ENCODE measurements around the gene DPY30. TPM values are rescaled to one million over a fixed set of nuclear protein-coding genes. Genes with fewer than 3 reads are reported as not detected.

The DPY30 gene
- total and polyA plus RNA-seq, 2 donors from 2014 or later, result 59.2 to 128 TPM

- H3K27ac ChIP-seq (ENCODE audit: low read depth in 2 of 2, low read length in 2 of 2), result no peak overlapping the region
- no peaks in the 10 kb centered on the region for H3K4me1 ChIP-seq (ENCODE audit: control insufficient read depth in 2 of 3, insufficient read depth in 2 of 3, low read depth in 1 of 3, low read length in 3 of 3)
- DNase-seq (no peak), FAIRE-seq (no peak)
- no peak for TF ChIP-seq CTCF (IDR thresholded peaks at IDR 0.05; ENCODE audit: borderline replicate concordance, extremely low read depth, insufficient read depth)
- H3K36me3 ChIP-seq (ENCODE audit: control insufficient read depth in 2 of 3, insufficient read depth in 3 of 3, low read length in 3 of 3), result no peaks in the 10 kb centered on the region
- intact Hi-C loops (cut with DNase I), result no loop called here
- no peak overlapping the region for H3K4me3 ChIP-seq (ENCODE audit: low read length in 3 of 3)
- no peaks in the 10 kb centered on the region for H3K9me3 ChIP-seq (ENCODE audit: control insufficient read depth in 2 of 3, insufficient read depth in 1 of 3, low read length in 3 of 3)
- no peaks in the 10 kb centered on the region for H3K27me3 ChIP-seq (ENCODE audit: control insufficient read depth, insufficient read depth, low read length)
- no peak overlapping the region for H3K9ac ChIP-seq (ENCODE audit: low read length in 3 of 3)
Measured at GRCh38 chr2:31978436-31978835, 61.2 kb downstream of the DPY30 start.

Other genes with a start within 250 kb of the DPY30 start
- 28.6 TPM for gene MEMO1, start 28.8 kb downstream of the DPY30 start, total RNA-seq
- 22.2 TPM for gene MEMO1, start 28.8 kb downstream of the DPY30 start, polyA plus RNA-seq (ENCODE audit: insufficient read depth, low read depth, low replicate concordance)
- 13.6 TPM for gene SPAST, start 23.8 kb upstream of the DPY30 start, total RNA-seq
- gene SPAST, start 23.8 kb upstream of the DPY30 start, polyA plus RNA-seq (ENCODE audit: insufficient read depth, low read depth, low replicate concordance), result 3.8 TPM
- gene SLC30A6, start 126.1 kb upstream of the DPY30 start, total RNA-seq, result 21.4 TPM
- 7.6 TPM for gene SLC30A6, start 126.1 kb upstream of the DPY30 start, polyA plus RNA-seq (ENCODE audit: insufficient read depth, low read depth, low replicate concordance)
- 2.3 TPM for gene NLRC4, start 225.1 kb upstream of the DPY30 start, total RNA-seq
- gene NLRC4, start 225.1 kb upstream of the DPY30 start, polyA plus RNA-seq (ENCODE audit: insufficient read depth, low read depth, low replicate concordance), result 0.49 TPM
- gene YIPF4, start 238.1 kb upstream of the DPY30 start, total RNA-seq, result 48.6 TPM
- 29.4 TPM for gene YIPF4, start 238.1 kb upstream of the DPY30 start, polyA plus RNA-seq (ENCODE audit: insufficient read depth, low read depth, low replicate concordance)

Data from kidney (tissue), 14 donors.